22Rv1 (cell line): ENCODE data around the gene IRAK2.

ENCODE experiments used
- H3K27ac ChIP-seq: fragments of 450-650 bp; 2 replicates; pipeline ENCODE4 v1.5.1; 2017
- CTCF ChIP-seq: fragments of 450-650 bp; IDR thresholded peaks from 2 replicates; pipeline ENCODE4 v1.5.1; 2017; ENCODE audit warnings: mild to moderate bottlenecking
- ZFX ChIP-seq: fragments of 450-650 bp; IDR thresholded peaks from 2 replicates; pipeline ENCODE4 v1.6.1; 2017; ENCODE audit warnings: antibody characterized with exemption, borderline replicate concordance

IRAK2 gene

GRCh38 chr3:10192953-10193691 lies 28.4 kb downstream of the IRAK2 start:
- TF ChIP-seq CTCF (peak; percentile 33), ZFX (no peak)
- H3K27ac ChIP-seq: peak overlapping the region; percentile 95

GRCh38 chr3:10193692-10194327 lies 29.1 kb downstream of the IRAK2 start:
- H3K27ac ChIP-seq: peak overlapping the region; percentile 95
- no peak for TF ChIP-seq CTCF
- no peak for TF ChIP-seq ZFX

- no peak for TF ChIP-seq CTCF
- TF ChIP-seq ZFX: no peak
- H3K27ac ChIP-seq: peak overlapping the region; percentile 95
Observed at GRCh38 chr3:10194328-10195071, 29.8 kb downstream of the IRAK2 start.

GRCh38 chr3:10195366-10196089 lies 30.8 kb downstream of the IRAK2 start:
- peak overlapping the region; percentile 95; the same call in 1 of the 2 replicates for H3K27ac ChIP-seq

GRCh38 chr3:10196389-10197052 lies 31.8 kb downstream of the IRAK2 start:
- H3K27ac ChIP-seq: no peak overlapping the region
- no peak for TF ChIP-seq ZFX
- TF ChIP-seq CTCF: no peak

More at GRCh38 chr3:10195366-10196089, 30.8 kb downstream of the IRAK2 start:
- TF ChIP-seq CTCF (no peak), ZFX (no peak)

- TF ChIP-seq ZFX (no peak), CTCF (no peak)
- H3K27ac ChIP-seq: no peak overlapping the region
Observed at GRCh38 chr3:10198226-10198625, 33.5 kb downstream of the IRAK2 start.
